ENCODE results near the gene KDM4C. TPM values are rescaled to one million over a fixed set of nuclear protein-coding genes. Genes with fewer than 3 reads are reported as not detected.
A peak's percentile ranks its signal among the peaks of the same experiment; 100 is the strongest.

Gene KDM4C
- total and polyA plus RNA-seq, 2 of the 13 experiments (the other 11 are each of a cell fraction or from before 2014, with no cell fraction given) = 19.4 to 23.6 TPM

DNA sequence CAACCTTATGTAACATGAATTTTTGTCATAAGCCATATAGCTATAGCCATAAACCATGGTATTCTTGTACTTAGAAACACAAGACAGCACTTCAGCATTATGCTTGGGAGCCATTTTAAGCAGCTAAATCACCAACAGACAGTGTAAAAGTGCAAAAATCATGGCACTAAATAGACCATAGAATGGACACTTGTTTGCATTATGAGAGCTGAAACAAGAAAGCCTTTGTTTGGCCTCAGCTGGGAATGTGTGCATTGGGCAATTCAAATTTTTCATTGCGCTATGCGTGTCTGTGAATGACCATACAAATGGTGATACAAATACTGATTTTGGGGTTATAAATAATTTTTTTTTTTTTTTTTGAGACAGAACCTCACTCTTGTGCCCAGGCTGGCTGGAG, 23.7 kb downstream of the KDM4C start (continued):
- no peak for TF ChIP-seq ZNF10 (CRISPR knock-in tag; IDR thresholded peaks at IDR 0.05; ENCODE audit: borderline replicate concordance, low read depth)
- TF ChIP-seq ZKSCAN1 (IDR thresholded peaks at IDR 0.05; ENCODE audit: low read length) = no peak
- TF ChIP-seq ZNF670 (CRISPR knock-in tag; IDR thresholded peaks at IDR 0.05; ENCODE audit: borderline replicate concordance) = no peak
- no peak for TF ChIP-seq ZNF260 (CRISPR knock-in tag; IDR thresholded peaks at IDR 0.05; ENCODE audit: borderline replicate concordance, low read depth)
- TF ChIP-seq KDM4B (CRISPR knock-in tag; IDR thresholded peaks at IDR 0.05) = no peak
- TF ChIP-seq YEATS2 (CRISPR knock-in tag; IDR thresholded peaks at IDR 0.05; ENCODE audit: borderline replicate concordance) = peak; percentile 24; the same call in 1 of the 2 replicates
- TF ChIP-seq ZFX (CRISPR knock-in tag; IDR thresholded peaks at IDR 0.05; ENCODE audit: low read depth) = no peak
- TF ChIP-seq ZBTB42 (CRISPR knock-in tag; IDR thresholded peaks at IDR 0.05) = no peak
- no peak for TF ChIP-seq ATAD3A (CRISPR knock-in tag; IDR thresholded peaks at IDR 0.05)
- no peak for TF ChIP-seq PHF5A (CRISPR knock-in tag; IDR thresholded peaks at IDR 0.05; ENCODE audit: low read depth, unreplicated experiment)
- TF ChIP-seq EZH2 (conservative IDR thresholded peaks at IDR 0.05; ENCODE audit: low read depth, low read length) = no peak
- no peak for TF ChIP-seq RNF2 (conservative IDR thresholded peaks at IDR 0.05; ENCODE audit: low read depth)
- 0 out of 2 replicates have a peak, but pooled peaks have one; percentile 60 for TF ChIP-seq MIER3 (CRISPR knock-in tag; IDR thresholded peaks at IDR 0.05; ENCODE audit: borderline replicate concordance)
- no peak for TF ChIP-seq SYNCRIP (IDR thresholded peaks at IDR 0.05; ENCODE audit: insufficient read depth, low read depth, low read length)
- TF ChIP-seq ADNP (CRISPR knock-in tag; IDR thresholded peaks at IDR 0.05) = no peak
- no peak for TF ChIP-seq TRIM24 (CRISPR knock-in tag; IDR thresholded peaks at IDR 0.05)
- no peak for TF ChIP-seq NFE2L2 (IDR thresholded peaks at IDR 0.05; ENCODE audit: low read length)
- TF ChIP-seq PLSCR1 (CRISPR knock-in tag; IDR thresholded peaks at IDR 0.05; ENCODE audit: borderline replicate concordance) = no peak
- TF ChIP-seq E2F2 (CRISPR knock-in tag; IDR thresholded peaks at IDR 0.05; ENCODE audit: borderline replicate concordance) = no peak
- no peak for TF ChIP-seq ZBTB40 (IDR thresholded peaks at IDR 0.05)
- TF ChIP-seq ZBTB40 (CRISPR knock-in tag; IDR thresholded peaks at IDR 0.05) = no peak
